ENCODE measurements around the gene OTOP1.
"Not testable (repeated sequence)": the region's sequence is repeated elsewhere in the genome, so short reads cannot be mapped to it uniquely, and the experiment has no call there.

Gene OTOP1

DNA sequence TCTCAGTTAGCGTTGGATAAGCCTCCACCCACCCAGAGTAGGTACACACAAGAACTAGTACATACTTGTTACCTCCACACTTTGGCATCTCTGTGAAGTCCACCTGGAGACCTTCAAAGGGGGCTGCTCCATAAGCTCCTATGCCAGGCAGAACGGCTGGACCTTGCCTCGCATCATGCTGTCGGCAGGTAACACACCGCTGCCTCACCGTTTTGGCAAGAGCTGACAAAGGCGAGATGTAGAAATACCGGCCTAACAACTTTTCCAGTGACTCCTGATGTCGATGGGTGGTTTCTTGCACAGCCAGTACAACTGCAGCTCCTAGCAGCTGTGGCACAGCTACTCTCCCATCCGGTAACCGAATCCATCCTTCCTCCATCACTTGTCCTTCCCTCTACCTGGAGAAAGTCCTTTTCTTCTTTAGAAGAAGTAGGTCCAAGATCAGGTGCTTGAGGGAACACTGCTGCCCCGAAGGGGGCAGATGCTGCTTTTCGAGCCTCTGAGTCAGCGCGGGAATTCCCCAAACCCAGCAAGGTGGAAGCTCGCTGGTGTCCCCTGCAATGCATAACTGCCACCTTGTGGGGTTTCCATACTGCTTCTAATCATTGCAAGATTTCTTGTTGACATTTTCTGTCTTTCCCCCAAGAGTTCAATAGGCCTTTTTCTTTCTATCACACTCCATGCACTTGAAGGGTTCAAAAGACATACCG is 65.6 kb downstream of the OTOP1 start:
- DNase-seq: not testable (repeated sequence)

GRCh38 chr4:4145622-4146021 is 81.1 kb downstream of the OTOP1 start:
- not testable (repeated sequence) for DNase-seq

GRCh38 chr4:4143376-4143775 is 83.4 kb downstream of the OTOP1 start:
- DNase-seq: not testable (repeated sequence)

GRCh38 chr4:4142679-4143078 is 84.0 kb downstream of the OTOP1 start:
- not testable (repeated sequence) for DNase-seq

GRCh38 chr4:4141186-4141585 is 85.5 kb downstream of the OTOP1 start:
- DNase-seq: not testable (repeated sequence)
